Suprapubic skin (tissue), 4 donors: Measurements from ENCODE around the gene GNA14. TPM values are rescaled to one million over a fixed set of nuclear protein-coding genes. Genes with fewer than 3 reads are reported as not detected.
"Not testable (repeated sequence)": the region's sequence is repeated elsewhere in the genome, so short reads cannot be mapped to it uniquely, and the experiment has no call there.

Experiments
- DNase-seq, 2 donors: peaks; one replicate each; pipeline ENCODE4 v3.0.0-alpha.2; 2019; ENCODE audit warnings: low spot score in 2 of 2
- H3K27ac ChIP-seq: fragments of 200-600 bp; sonication (generic); one replicate; pipeline ENCODE4 v1.5.1; 2019
- H3K27me3 ChIP-seq: fragments of 200-600 bp; sonication (generic); one replicate; pipeline ENCODE4 v1.5.1; 2019
- H3K36me3 ChIP-seq: fragments of 200-600 bp; sonication (generic); one replicate; pipeline ENCODE4 v1.5.1; 2019
- H3K4me1 ChIP-seq: fragments of 200-600 bp; sonication (generic); one replicate; pipeline ENCODE4 v1.5.1; 2019
- H3K4me3 ChIP-seq: fragments of 200-600 bp; sonication (generic); one replicate; pipeline ENCODE4 v1.5.1; 2019; ENCODE audit warnings: mild to moderate bottlenecking
- H3K9me3 ChIP-seq: fragments of 200-600 bp; sonication (generic); one replicate; pipeline ENCODE4 v1.5.1; 2019
- EP300 ChIP-seq: sonication (generic); formaldehyde crosslinking; IDR thresholded peaks from one replicate; pipeline ENCODE4 v1.6.1; 2017; ENCODE audit warnings: antibody characterized with exemption
- POLR2A ChIP-seq, 2 donors: fragments of 450-650 bp; IDR thresholded peaks; one replicate each; pipeline ENCODE4 v1.6.1; 2017; ENCODE audit warnings: antibody characterized with exemption in 2 of 2, mild to moderate bottlenecking in 2 of 2, moderate library complexity in 2 of 2
- POLR2AphosphoS5 ChIP-seq, 3 donors: sonication (generic); formaldehyde crosslinking; IDR thresholded peaks; one replicate each; pipeline ENCODE4 v1.6.1; 2017; ENCODE audit warnings: antibody characterized with exemption in 3 of 3
- WGBS: methylation state at CpG from one replicate; pipeline ENCODE4 v1.1.5; 2018; 5-methylcytosine and 5-hydroxymethylcytosine counted together
- total RNA-seq, 4 donors: library from RNA; depleted of rRNA; stranded (reverse); fragments of >200 nt; gene quantifications; one replicate each; pipeline ENCODE4 v1.1.0, GENCODE V29; 2016
- TF ChIP-seq, protein P1 (sequence below), 2 donors: fragments of 200-600 bp in 1 of 2; fragments of 450-650 bp in 1 of 2; sonication (generic) in 1 of 2; IDR thresholded peaks; one replicate each; pipeline ENCODE4 v1.5.1; 2016 to 2019; ENCODE audit warnings: antibody characterized with exemption in 2 of 2, mild to moderate bottlenecking in 1 of 2, moderate library complexity in 1 of 2

The GNA14 gene
- total RNA-seq: 1 to 10 TPM in 2 of 4 donors, under 1 TPM in 2; 0.42 to 4.2 (median 2.0) TPM

DNA sequence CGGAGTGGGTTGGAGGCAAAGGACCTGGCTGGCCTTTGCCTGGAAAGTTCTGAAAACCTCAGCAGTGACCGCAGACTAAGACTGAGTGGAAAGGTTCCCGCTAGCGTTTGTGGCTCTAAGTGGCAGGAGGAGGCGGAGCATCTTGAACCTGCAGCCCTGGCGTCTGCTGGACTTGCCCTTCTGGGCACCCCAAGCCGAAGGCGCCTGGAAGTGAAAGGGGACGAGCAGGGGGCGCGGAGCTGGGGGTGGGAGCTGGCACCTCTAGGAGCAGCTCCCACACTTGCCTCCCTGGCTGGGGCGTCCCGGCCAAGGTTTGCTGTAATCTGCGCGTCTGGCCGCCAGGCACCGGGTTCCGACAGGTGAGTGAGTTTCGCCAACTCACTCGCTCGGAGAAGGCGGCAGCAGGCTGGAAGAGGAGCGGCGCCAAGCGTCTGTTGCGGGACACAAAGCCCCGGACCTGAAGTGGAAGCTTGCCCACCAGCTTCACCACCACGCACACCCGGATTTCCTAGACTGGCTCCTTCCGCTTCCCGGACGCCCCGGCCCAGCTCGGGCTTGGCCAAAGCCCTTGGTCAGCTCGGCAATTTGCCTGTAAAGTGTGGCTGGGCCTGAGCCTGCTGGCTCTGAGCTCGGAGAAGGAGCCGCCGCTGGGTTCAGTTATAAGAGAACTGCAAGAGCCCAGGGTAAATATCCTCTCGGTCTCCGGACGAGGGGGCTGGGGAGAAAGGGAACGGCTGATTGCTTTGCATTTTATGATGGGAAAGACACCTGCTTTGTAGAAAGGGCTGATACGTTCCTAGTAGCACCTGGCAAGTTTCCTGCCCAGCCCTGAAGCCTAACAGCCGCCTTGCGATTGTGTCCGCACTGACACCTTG lies at the start of gene GNA14:
TSS of gene GNA14 (minus strand) at position 89 of the 875 bp plus-strand sequence. CDS start 529 bp downstream, outside the sequence.
- H3K27ac ChIP-seq: peak within 1 kb of the TSS; percentile 47
- peaks cover 23% of the 10 kb centered on the region for H3K27me3 ChIP-seq
- 17% methylated on average over 12 of the region's 46 CpGs for WGBS
- DNase-seq: peak; percentile 72 to 80
- no peaks in the 10 kb centered on the region for H3K36me3 ChIP-seq
- no peaks in the 10 kb centered on the region for H3K9me3 ChIP-seq
- TF ChIP-seq POLR2AphosphoS5 (IDR thresholded peaks at IDR 0.05) (no peak), EP300 (no peak), POLR2A (IDR thresholded peaks at IDR 0.05) (no peak)
- TF ChIP-seq, protein P1, sequence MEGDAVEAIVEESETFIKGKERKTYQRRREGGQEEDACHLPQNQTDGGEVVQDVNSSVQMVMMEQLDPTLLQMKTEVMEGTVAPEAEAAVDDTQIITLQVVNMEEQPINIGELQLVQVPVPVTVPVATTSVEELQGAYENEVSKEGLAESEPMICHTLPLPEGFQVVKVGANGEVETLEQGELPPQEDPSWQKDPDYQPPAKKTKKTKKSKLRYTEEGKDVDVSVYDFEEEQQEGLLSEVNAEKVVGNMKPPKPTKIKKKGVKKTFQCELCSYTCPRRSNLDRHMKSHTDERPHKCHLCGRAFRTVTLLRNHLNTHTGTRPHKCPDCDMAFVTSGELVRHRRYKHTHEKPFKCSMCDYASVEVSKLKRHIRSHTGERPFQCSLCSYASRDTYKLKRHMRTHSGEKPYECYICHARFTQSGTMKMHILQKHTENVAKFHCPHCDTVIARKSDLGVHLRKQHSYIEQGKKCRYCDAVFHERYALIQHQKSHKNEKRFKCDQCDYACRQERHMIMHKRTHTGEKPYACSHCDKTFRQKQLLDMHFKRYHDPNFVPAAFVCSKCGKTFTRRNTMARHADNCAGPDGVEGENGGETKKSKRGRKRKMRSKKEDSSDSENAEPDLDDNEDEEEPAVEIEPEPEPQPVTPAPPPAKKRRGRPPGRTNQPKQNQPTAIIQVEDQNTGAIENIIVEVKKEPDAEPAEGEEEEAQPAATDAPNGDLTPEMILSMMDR (IDR thresholded peaks at IDR 0.05): no peak
- peak within 1 kb of the TSS; percentile 60 for H3K4me3 ChIP-seq
- peaks cover 20% of the 10 kb centered on the region for H3K4me1 ChIP-seq

GRCh38 chr9:77697238-77697984 lies 49.3 kb upstream of the GNA14 start:
- no peak overlapping the region for H3K4me3 ChIP-seq
- no peak overlapping the region for H3K27ac ChIP-seq
- no peaks in the 10 kb centered on the region for H3K27me3 ChIP-seq
- H3K36me3 ChIP-seq: no peaks in the 10 kb centered on the region
- no peak for TF ChIP-seq EP300
- TF ChIP-seq, protein P1 (IDR thresholded peaks at IDR 0.05): no peak
- no peak for TF ChIP-seq POLR2AphosphoS5 (IDR thresholded peaks at IDR 0.05)
- TF ChIP-seq POLR2A (IDR thresholded peaks at IDR 0.05): no peak
- DNase-seq: no peak
- H3K9me3 ChIP-seq: no peaks in the 10 kb centered on the region
- peaks cover 6% of the 10 kb centered on the region for H3K4me1 ChIP-seq
- WGBS: no CpG with 5 or more reads among the region's 1 CpG

- not testable (repeated sequence) for H3K27ac ChIP-seq, H3K36me3 ChIP-seq, H3K27me3 ChIP-seq, DNase-seq, H3K9me3 ChIP-seq, H3K4me1 ChIP-seq, H3K4me3 ChIP-seq
- WGBS: 95% methylated on average over 2 of the region's 3 CpGs
Measured at GRCh38 chr9:77690723-77691122, 42.6 kb upstream of the GNA14 start.

DNA sequence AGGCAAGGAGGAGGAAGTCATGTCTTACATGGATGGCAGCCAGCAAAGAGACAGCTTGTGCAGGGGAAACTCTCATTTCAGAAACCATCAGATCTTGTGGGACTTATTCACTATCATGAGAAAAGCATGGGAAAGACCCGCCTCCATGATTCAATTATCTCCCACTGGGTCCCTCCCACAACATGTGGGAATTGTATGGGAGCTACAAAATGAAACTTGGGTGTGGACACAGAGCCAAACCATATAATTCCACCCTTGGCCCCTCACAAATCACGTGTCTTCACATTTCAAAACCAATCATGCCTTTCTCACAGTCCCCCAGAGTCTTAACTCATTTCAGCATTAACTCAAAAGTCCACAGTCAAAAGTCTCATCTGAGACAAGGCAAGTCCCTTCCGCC lies 42.0 kb upstream of the GNA14 start:
- DNase-seq, H3K27me3 ChIP-seq, H3K4me1 ChIP-seq, H3K36me3 ChIP-seq, H3K27ac ChIP-seq, H3K9me3 ChIP-seq, H3K4me3 ChIP-seq: not testable (repeated sequence)
- 77% methylated on average over 3 of the region's 3 CpGs for WGBS

GRCh38 chr9:77687737-77688136 lies 39.6 kb upstream of the GNA14 start:
- not testable (repeated sequence) for H3K36me3 ChIP-seq, H3K4me3 ChIP-seq, DNase-seq, H3K9me3 ChIP-seq, H3K27ac ChIP-seq, H3K27me3 ChIP-seq, H3K4me1 ChIP-seq
- WGBS: 91% methylated on average over 11 of the region's 11 CpGs

DNA sequence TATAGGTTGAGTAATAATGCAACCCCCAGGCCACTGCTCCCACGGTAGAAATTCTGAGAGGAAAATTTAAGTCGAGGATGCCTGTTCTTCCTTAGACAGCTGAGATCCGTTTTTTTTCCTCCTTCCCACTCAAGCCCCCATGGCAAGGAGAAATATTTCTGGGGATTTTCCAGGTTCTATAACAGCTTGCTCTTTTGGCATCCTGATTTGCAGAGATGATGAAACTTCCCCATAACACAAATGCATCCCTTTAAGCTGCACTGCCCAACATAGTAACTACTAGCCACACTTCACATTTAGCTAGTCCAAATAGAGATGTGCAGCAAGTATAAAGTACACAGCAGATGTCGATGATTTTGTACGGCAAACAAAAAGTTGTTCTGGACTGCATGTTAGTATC lies 32.5 kb upstream of the GNA14 start:
- no peak overlapping the region for H3K27ac ChIP-seq
- TF ChIP-seq, protein P1 (IDR thresholded peaks at IDR 0.05): no peak
- TF ChIP-seq POLR2A (IDR thresholded peaks at IDR 0.05) (no peak), POLR2AphosphoS5 (IDR thresholded peaks at IDR 0.05) (no peak), EP300 (no peak)
- 64% methylated on average over 5 of the region's 5 CpGs for WGBS
- H3K9me3 ChIP-seq: no peaks in the 10 kb centered on the region
- peaks cover 12% of the 10 kb centered on the region for H3K4me1 ChIP-seq
- H3K36me3 ChIP-seq: no peaks in the 10 kb centered on the region
- no peaks in the 10 kb centered on the region for H3K27me3 ChIP-seq
- DNase-seq: no peak
- H3K4me3 ChIP-seq: no peak overlapping the region
